GM12878 (cell line): ENCODE measurements around the gene GMDS. TPM values are rescaled to one million over a fixed set of nuclear protein-coding genes. Genes with fewer than 3 reads are reported as not detected.

Source experiments
- ATAC-seq: fragments of 200-7000 bp; cut with Tn5 transposase; 3 replicates; pipeline ENCODE4 v1.9.1; 2020; ENCODE audit warnings: mild to moderate bottlenecking, moderate library complexity
- BruUV-seq: library from RNA; stranded (reverse); fragments of 400-500 nt; replicated peaks from 2 replicates; lab custom pipeline; 2021; lab: Mats Ljungman, UMichigan
- CTCF ChIA-PET: fragments of 300-600 bp; sonication (Branson Sonifier 250); formaldehyde crosslinking; extraction: SDS; loops from one replicate; lab custom pipeline; 2021; ENCODE audit warnings: inconsistent platforms; lab: Yijun Ruan, JAX
- POLR2A ChIA-PET: fragments of 350-600 bp; formaldehyde crosslinking; extraction: SDS; loops from one replicate; lab custom pipeline; 2021; ENCODE audit warnings: inconsistent platforms; lab: Charles Lee
- RAD21 ChIA-PET: fragments of 300-600 bp; sonication (Branson Sonifier 250); formaldehyde crosslinking; loops from one replicate; lab custom pipeline; 2023; ENCODE audit warnings: antibody characterized with exemption; ENCODE audit not compliant: unreplicated experiment; lab: Charles Lee
- SMC1A ChIA-PET: fragments of 300-600 bp; sonication (Branson Sonifier 250); formaldehyde crosslinking; loops from one replicate; lab custom pipeline; 2023; ENCODE audit not compliant: unreplicated experiment, uncharacterized antibody; lab: Charles Lee
- DNase-seq: peaks from one replicate; pipeline ENCODE4 v3.0.0-alpha.2; 2011; ENCODE audit warnings: low read depth, low spot score
- FAIRE-seq: peaks from 3 replicates; lab custom pipeline; 2011; peaks lifted over from hg19 to GRCh38; lab: Jason Lieb, UNC
- H2AFZ ChIP-seq: 2 replicates; pipeline ENCODE4 v1.6.0; 2011; ENCODE audit warnings: low read depth, low read length, control low read depth; ENCODE audit not compliant: control insufficient read depth
- H3K27ac ChIP-seq: 2 replicates; pipeline ENCODE4 v1.5.1; 2011; ENCODE audit warnings: control low read depth; ENCODE audit not compliant: control insufficient read depth, insufficient read depth
- H3K27me3 ChIP-seq, 2 experiments: replicated peaks in 1 of 2; 2 replicates each; pipeline versions ENCODE4 v1.6.0 to v1.6.1; 2011; ENCODE audit warnings: low read length in 1 of 2; ENCODE audit not compliant: control insufficient read depth in 2 of 2, insufficient read depth in 2 of 2
- H3K36me3 ChIP-seq, 2 experiments: 2 replicates each; pipeline ENCODE4 v1.5.1; 2011; ENCODE audit warnings: low read length in 1 of 2; ENCODE audit not compliant: control insufficient read depth in 2 of 2, insufficient read depth in 2 of 2
- H3K4me1 ChIP-seq: 2 replicates; pipeline ENCODE4 v1.6.1; 2011; ENCODE audit warnings: mild to moderate bottlenecking, low read length, moderate library complexity, mixed read lengths; ENCODE audit not compliant: control insufficient read depth, insufficient read depth
- H3K4me2 ChIP-seq: 2 replicates; pipeline ENCODE4 v1.6.0; 2011; ENCODE audit warnings: control low read depth; ENCODE audit not compliant: control insufficient read depth, insufficient read depth
- H3K4me3 ChIP-seq: fragments of 200-600 bp; sonication (generic); 2 replicates; pipeline ENCODE4 v1.5.1; 2016
- H3K79me2 ChIP-seq: 2 replicates; pipeline ENCODE4 v1.6.0; 2011; ENCODE audit warnings: low read length; ENCODE audit not compliant: control insufficient read depth, insufficient read depth
- H3K9ac ChIP-seq: 2 replicates; pipeline ENCODE4 v1.8.0; 2011; ENCODE audit warnings: low read length, control low read depth, mixed read lengths; ENCODE audit not compliant: control insufficient read depth, insufficient read depth
- H3K9me3 ChIP-seq: replicated peaks from 3 replicates; pipeline ENCODE4 v1.5.1; 2011; ENCODE audit warnings: mild to moderate bottlenecking, low read length; ENCODE audit not compliant: control insufficient read depth, insufficient read depth
- H4K20me1 ChIP-seq: 2 replicates; pipeline ENCODE4 v1.6.0; 2011; ENCODE audit not compliant: control insufficient read depth, insufficient read depth
- BACH1 ChIP-seq: fragments of 450-650 bp; IDR thresholded peaks from 2 replicates; pipeline ENCODE4 v1.6.1; 2017; ENCODE audit warnings: mild to moderate bottlenecking, borderline replicate concordance
- CEBPZ ChIP-seq: fragments of 150-350 bp; IDR thresholded peaks from 2 replicates; pipeline ENCODE4 v1.6.1; 2016; ENCODE audit warnings: low read depth, low read length
- ELK1 ChIP-seq: IDR thresholded peaks from 2 replicates; pipeline ENCODE4 v1.6.1; 2012; ENCODE audit warnings: low read depth, low read length, improper control_type of control experiment
- FOXK2 ChIP-seq: fragments of 450-650 bp; IDR thresholded peaks from 2 replicates; pipeline ENCODE4 v1.6.1; 2017; ENCODE audit warnings: mild to moderate bottlenecking, moderate library complexity
- NR2C1 ChIP-seq: fragments of 450-650 bp; IDR thresholded peaks from 2 replicates; pipeline ENCODE4 v1.6.1; 2017; ENCODE audit warnings: antibody characterized with exemption, mild to moderate bottlenecking, moderate library complexity
- NRF1 ChIP-seq: conservative IDR thresholded peaks from 2 replicates; pipeline ENCODE4 v1.6.1; 2011; ENCODE audit warnings: mild to moderate bottlenecking, low read depth, low read length, improper control_type of control experiment
- RAD21 ChIP-seq: IDR thresholded peaks from 2 replicates; pipeline ENCODE4 v1.6.1; 2011; ENCODE audit warnings: mild to moderate bottlenecking, low read depth, low read length, moderate library complexity; ENCODE audit not compliant: insufficient read depth
- RBBP5 ChIP-seq: fragments of 200-600 bp; sonication (generic); conservative IDR thresholded peaks from 2 replicates; pipeline ENCODE4 v1.6.1; 2016
- TARDBP ChIP-seq: IDR thresholded peaks from 2 replicates; pipeline ENCODE4 v1.6.1; 2016; ENCODE audit warnings: borderline replicate concordance
- ZBTB40 ChIP-seq: fragments of 450-650 bp; IDR thresholded peaks from 2 replicates; pipeline ENCODE4 v1.6.1; 2016; ENCODE audit warnings: mild to moderate bottlenecking, moderate library complexity, borderline replicate concordance
- WGBS: methylation state at CpG from one replicate; pipeline ENCODE4 v1.1.6; 2016; ENCODE audit warnings: low lambda C conversion rate; ENCODE audit not compliant: insufficient replicate concordance, insufficient coverage; ENCODE audit errors: missing lambda C conversion rate; 5-methylcytosine and 5-hydroxymethylcytosine counted together
- in situ Hi-C: fragments of 300-500 bp; cut with MboI; formaldehyde crosslinking; loops from 9 replicates; pipeline ENCODE4 v1.14.3; 2018; ENCODE audit warnings: mixed read lengths
- intact Hi-C: fragments of 100-400 bp; cut with micrococcal nuclease; formaldehyde crosslinking; loops from one replicate; pipeline ENCODE4 v1.14.2; 2022; ENCODE audit not compliant: unreplicated experiment
- polyA plus RNA-seq, 11 experiments: library from polyadenylated mRNA; depleted of rRNA in 4 of 11; unstranded in 6 of 11; stranded (reverse) in 5 of 11; fragments of >200 nt; fragmentation: Nextera tagmentation in 4 of 11; fragmentation: Illumina TruSeq in 1 of 11; extraction: Ambion mirVana in 4 of 11; extraction: Trizol in 1 of 11; gene quantifications; 1 replicate in 1 of 11; 2 replicates in 10 of 11; pipeline versions ENCODE4 v1.2.1 to v1.2.3, GENCODE V29; 2011 to 2016; ENCODE audit warnings: inconsistent platforms in 2 of 11, missing spikeins in 2 of 11, low read depth in 1 of 11
- total RNA-seq, 4 experiments: library from RNA; depleted of rRNA in 3 of 4; stranded (reverse); fragments of >200 nt in 3 of 4; fragmentation: Illumina TruSeq in 1 of 4; extraction: Trizol in 1 of 4; gene quantifications; 2 replicates each; pipeline versions ENCODE4 v1.2.1 to v1.2.3, GENCODE V29; 2013 to 2021

GMDS gene
- total and polyA plus RNA-seq, 10 of the 15 experiments (the other 5 are each of a cell fraction or from before 2014, with no cell fraction given), result 0.61 to 53.8 (median 29.3) TPM

- TF ChIP-seq RAD21 (no peak), FOXK2 (no peak), TARDBP (no peak), BACH1 (no peak), ZBTB40 (no peak)
These were observed 656.2 kb downstream of the GMDS start (continued) for GRCh38 chr6:1589208-1589607.

GRCh38 chr6:1587977-1588376 lies 657.4 kb downstream of the GMDS start:
- no peaks in the 10 kb centered on the region for H3K36me3 ChIP-seq
- CTCF ChIA-PET, result no interaction called here
- FAIRE-seq, result no peak
- TF ChIP-seq ELK1, result no peak
- TF ChIP-seq CEBPZ, result no peak
- TF ChIP-seq RBBP5, result no peak
- no peak for TF ChIP-seq NR2C1
- TF ChIP-seq NRF1, result no peak
- no peaks in the 10 kb centered on the region for H4K20me1 ChIP-seq
- POLR2A ChIA-PET, result no interaction called here
- in situ Hi-C loops, result loop anchor here (5.0 to 25.0 kb wide), 2 partner anchors 1049 to 1349 kb away; no protein-coding TSS in a partner anchor
- ATAC-seq, result no peak
- RAD21 ChIA-PET, result no interaction called here
- no peaks in the 10 kb centered on the region; the same call in 2 of the 3 replicates for H3K9me3 ChIP-seq
- no TSS peak for BruUV-seq
- no peak for DNase-seq
- H3K27me3 ChIP-seq, result peaks cover 0 to 1% of the 10 kb centered on the region in 2 experiments; a peak in 1 of 4 replicates
- SMC1A ChIA-PET, result no interaction called here
- H3K4me1 ChIP-seq, result no peaks in the 10 kb centered on the region
- no peak overlapping the region for H3K9ac ChIP-seq
- H3K27ac ChIP-seq, result no peak overlapping the region
- no peak overlapping the region for H3K4me3 ChIP-seq
- intact Hi-C loops, result no loop called here
- 53% methylated on average over 12 of the region's 12 CpGs for WGBS
- no peaks in the 10 kb centered on the region for H3K79me2 ChIP-seq
- H2AFZ ChIP-seq, result no peak overlapping the region
- H3K4me2 ChIP-seq, result no peak overlapping the region
